ENCODE measurements around the gene NFIA. TPM values are rescaled to one million over a fixed set of nuclear protein-coding genes. Genes with fewer than 3 reads are reported as not detected.
A peak's percentile ranks its signal among the peaks of the same experiment; 100 is the strongest.

NFIA gene
- total and polyA plus RNA-seq, 2 donors (not counting 1 experiment from before 2014, with no cell fraction given) = 5.4 to 11.0 TPM

- Histone ChIP-seq H3K9me3 (ENCODE audit: control insufficient read depth, insufficient read depth, low read depth, low read length) (no peaks in the 10 kb centered on the region), H3K27me3 (ENCODE audit: control insufficient read depth, insufficient read depth, low read length) (no peaks in the 10 kb centered on the region), H4K20me1 (ENCODE audit: control insufficient read depth, extremely low read depth, insufficient read depth, low read length) (no peaks in the 10 kb centered on the region), H3K27ac (ENCODE audit: insufficient read depth, low read length) (peak overlapping the region; percentile 46), H3K36me3 (ENCODE audit: control insufficient read depth, insufficient read depth, low read length) (no peaks in the 10 kb centered on the region), H2AFZ (ENCODE audit: low read length) (peak overlapping the region; percentile 71), H3K4me3 (replicated peaks in 1 of 4; ENCODE audit: control extremely low read depth in 1 of 4, insufficient read depth in 1 of 4, low read depth in 3 of 4, low read length in 4 of 4) (peak overlapping the region; percentile 3 to 43 (median 36)), H3K79me2 (ENCODE audit: control insufficient read depth, insufficient read depth, low read length) (no peaks in the 10 kb centered on the region), H3K4me1 (ENCODE audit: control insufficient read depth, extremely low read depth, insufficient read depth, low read length) (peaks cover 4% of the 10 kb centered on the region), H3K9ac (ENCODE audit: insufficient read depth, low read length) (peak overlapping the region; percentile 8), H3K4me2 (ENCODE audit: extremely low read depth, insufficient read depth, low read length) (peak overlapping the region; percentile 87)
- DNase-seq (ENCODE audit: low read depth in 2 of 2) = no peak
- no peak for TF ChIP-seq EZH2 (IDR thresholded peaks at IDR 0.05; ENCODE audit: low read length, missing control alignments)
- TF ChIP-seq, protein P1, sequence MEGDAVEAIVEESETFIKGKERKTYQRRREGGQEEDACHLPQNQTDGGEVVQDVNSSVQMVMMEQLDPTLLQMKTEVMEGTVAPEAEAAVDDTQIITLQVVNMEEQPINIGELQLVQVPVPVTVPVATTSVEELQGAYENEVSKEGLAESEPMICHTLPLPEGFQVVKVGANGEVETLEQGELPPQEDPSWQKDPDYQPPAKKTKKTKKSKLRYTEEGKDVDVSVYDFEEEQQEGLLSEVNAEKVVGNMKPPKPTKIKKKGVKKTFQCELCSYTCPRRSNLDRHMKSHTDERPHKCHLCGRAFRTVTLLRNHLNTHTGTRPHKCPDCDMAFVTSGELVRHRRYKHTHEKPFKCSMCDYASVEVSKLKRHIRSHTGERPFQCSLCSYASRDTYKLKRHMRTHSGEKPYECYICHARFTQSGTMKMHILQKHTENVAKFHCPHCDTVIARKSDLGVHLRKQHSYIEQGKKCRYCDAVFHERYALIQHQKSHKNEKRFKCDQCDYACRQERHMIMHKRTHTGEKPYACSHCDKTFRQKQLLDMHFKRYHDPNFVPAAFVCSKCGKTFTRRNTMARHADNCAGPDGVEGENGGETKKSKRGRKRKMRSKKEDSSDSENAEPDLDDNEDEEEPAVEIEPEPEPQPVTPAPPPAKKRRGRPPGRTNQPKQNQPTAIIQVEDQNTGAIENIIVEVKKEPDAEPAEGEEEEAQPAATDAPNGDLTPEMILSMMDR (conservative IDR thresholded peaks at IDR 0.05 in 1 of 2, IDR thresholded peaks at IDR 0.05 in 1 of 2; ENCODE audit: low read depth in 1 of 2, low read length in 2 of 2) = no peak
Measured at GRCh38 chr1:61101536-61101935, 19.2 kb downstream of the NFIA start.

- Histone ChIP-seq H3K9ac (ENCODE audit: insufficient read depth, low read length) (peak overlapping the region; percentile 8), H3K4me2 (ENCODE audit: extremely low read depth, insufficient read depth, low read length) (peak overlapping the region; percentile 87), H3K27me3 (ENCODE audit: control insufficient read depth, insufficient read depth, low read length) (no peaks in the 10 kb centered on the region), H2AFZ (ENCODE audit: low read length) (peak overlapping the region; percentile 36), H3K9me3 (ENCODE audit: control insufficient read depth, insufficient read depth, low read depth, low read length) (no peaks in the 10 kb centered on the region), H3K4me3 (replicated peaks in 1 of 4; ENCODE audit: control extremely low read depth in 1 of 4, insufficient read depth in 1 of 4, low read depth in 3 of 4, low read length in 4 of 4) (peak overlapping the region; percentile 3 to 43 (median 36)), H3K79me2 (ENCODE audit: control insufficient read depth, insufficient read depth, low read length) (no peaks in the 10 kb centered on the region), H4K20me1 (ENCODE audit: control insufficient read depth, extremely low read depth, insufficient read depth, low read length) (no peaks in the 10 kb centered on the region), H3K36me3 (ENCODE audit: control insufficient read depth, insufficient read depth, low read length) (no peaks in the 10 kb centered on the region), H3K27ac (ENCODE audit: insufficient read depth, low read length) (peak overlapping the region; percentile 46), H3K4me1 (ENCODE audit: control insufficient read depth, extremely low read depth, insufficient read depth, low read length) (peaks cover 4% of the 10 kb centered on the region)
- DNase-seq (ENCODE audit: low read depth in 2 of 2) = no peak
- no peak for TF ChIP-seq EZH2 (IDR thresholded peaks at IDR 0.05; ENCODE audit: low read length, missing control alignments)
- TF ChIP-seq, protein P1 (conservative IDR thresholded peaks at IDR 0.05 in 1 of 2, IDR thresholded peaks at IDR 0.05 in 1 of 2; ENCODE audit: low read depth in 1 of 2, low read length in 2 of 2) = no peak
Measured at GRCh38 chr1:61102041-61102440, 19.7 kb downstream of the NFIA start.

DNA sequence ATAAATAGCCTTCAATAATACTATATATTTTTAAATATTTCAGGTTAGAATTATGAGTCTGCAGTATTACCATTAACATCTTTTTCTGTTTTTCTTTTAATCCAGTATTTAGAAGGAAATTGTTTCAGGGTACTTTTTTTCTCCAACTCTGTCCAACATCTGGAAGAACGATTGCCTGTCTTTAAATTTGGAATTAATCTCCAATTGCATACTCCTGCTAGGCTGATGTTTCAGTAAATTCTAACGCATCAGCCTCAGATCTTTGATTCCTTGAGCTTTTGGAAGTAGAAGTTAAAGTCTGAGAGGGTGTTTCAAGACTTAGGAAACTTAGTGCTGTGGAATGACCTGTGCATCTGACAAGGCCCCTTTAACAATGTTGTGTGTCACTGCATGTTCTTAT lies 20.3 kb downstream of the NFIA start:
- no peak for TF ChIP-seq EZH2 (IDR thresholded peaks at IDR 0.05; ENCODE audit: low read length, missing control alignments)
- TF ChIP-seq, protein P1 (conservative IDR thresholded peaks at IDR 0.05 in 1 of 2, IDR thresholded peaks at IDR 0.05 in 1 of 2; ENCODE audit: low read depth in 1 of 2, low read length in 2 of 2) = no peak
- Histone ChIP-seq H3K9ac (ENCODE audit: insufficient read depth, low read length) (no peak overlapping the region), H3K27me3 (ENCODE audit: control insufficient read depth, insufficient read depth, low read length) (no peaks in the 10 kb centered on the region), H3K4me2 (ENCODE audit: extremely low read depth, insufficient read depth, low read length) (no peak overlapping the region), H3K4me1 (ENCODE audit: control insufficient read depth, extremely low read depth, insufficient read depth, low read length) (peaks cover 2% of the 10 kb centered on the region), H2AFZ (ENCODE audit: low read length) (no peak overlapping the region), H3K27ac (ENCODE audit: insufficient read depth, low read length) (no peak overlapping the region), H3K36me3 (ENCODE audit: control insufficient read depth, insufficient read depth, low read length) (no peaks in the 10 kb centered on the region), H4K20me1 (ENCODE audit: control insufficient read depth, extremely low read depth, insufficient read depth, low read length) (no peaks in the 10 kb centered on the region), H3K4me3 (replicated peaks in 1 of 4; ENCODE audit: control extremely low read depth in 1 of 4, insufficient read depth in 1 of 4, low read depth in 3 of 4, low read length in 4 of 4) (no peak overlapping the region), H3K79me2 (ENCODE audit: control insufficient read depth, insufficient read depth, low read length) (no peaks in the 10 kb centered on the region), H3K9me3 (ENCODE audit: control insufficient read depth, insufficient read depth, low read depth, low read length) (no peaks in the 10 kb centered on the region)
- DNase-seq (ENCODE audit: low read depth in 2 of 2) = no peak

All from fibroblast of lung (primary cell).